GM15510 (cell line): ENCODE measurements around the gene TIMM17A.
A peak's percentile ranks its signal among the peaks of the same experiment; 100 is the strongest.

Experiments
- POLR2A ChIP-seq: IDR thresholded peaks from 3 replicates; pipeline ENCODE4 v1.6.1; 2011; ENCODE audit warnings: borderline replicate concordance; ENCODE audit not compliant: insufficient read length; ENCODE audit errors: extremely low read depth

The TIMM17A gene

GRCh38 chr1:201954263-201955008 is 867 bp upstream of the TIMM17A start:
- TF ChIP-seq POLR2A = no peak

- no peak for TF ChIP-seq POLR2A
Observed at GRCh38 chr1:201955729-201956143, 433 bp downstream of the TIMM17A start.

GRCh38 chr1:201958348-201958747 is 3.0 kb downstream of the TIMM17A start:
- TF ChIP-seq POLR2A = no peak

- no peak for TF ChIP-seq POLR2A
Observed at GRCh38 chr1:201964261-201964660, 9.0 kb downstream of the TIMM17A start.

GRCh38 chr1:201966171-201966570 is 10.9 kb downstream of the TIMM17A start:
- no peak for TF ChIP-seq POLR2A

- TF ChIP-seq POLR2A = no peak
Observed at GRCh38 chr1:201968202-201968925, 13.1 kb downstream of the TIMM17A start.

- no peak for TF ChIP-seq POLR2A
Observed at GRCh38 chr1:201970334-201971159, 15.2 kb downstream of the TIMM17A start.

GRCh38 chr1:201982082-201982622 is 26.8 kb downstream of the TIMM17A start:
- TF ChIP-seq POLR2A = no peak

GRCh38 chr1:201982623-201983379 is 27.5 kb downstream of the TIMM17A start, which contains the start of gene RNPEP:
TSS of gene RNPEP (plus strand) at chr1:201982648. CDS start at chr1:201982667, 19 bp downstream.
- TF ChIP-seq POLR2A = peak; percentile 85

GRCh38 chr1:201983380-201983805 is 28.1 kb downstream of the TIMM17A start:
- no peak for TF ChIP-seq POLR2A

- no peak for TF ChIP-seq POLR2A
Observed at GRCh38 chr1:201984446-201984845, 29.1 kb downstream of the TIMM17A start.

- no peak for TF ChIP-seq POLR2A
Observed at GRCh38 chr1:201985355-201985754, 30.1 kb downstream of the TIMM17A start.

- no peak for TF ChIP-seq POLR2A
Observed at GRCh38 chr1:201988601-201989000, 33.3 kb downstream of the TIMM17A start.
